Heart right ventricle (tissue), 16 donors: ENCODE measurements around the gene LIN9. TPM values are rescaled to one million over a fixed set of nuclear protein-coding genes. Genes with fewer than 3 reads are reported as not detected.

ENCODE experiments used
- ATAC-seq, 8 donors: fragments of 200-7000 bp; cut with Tn5 transposase; one replicate each; pipeline ENCODE4 v1.9.1; 2020; ENCODE audit warnings: mild to moderate bottlenecking in 8 of 8, moderate library complexity in 8 of 8, moderate number of reproducible peaks in 1 of 8
- DNase-seq, 2 donors: peaks; one replicate each; pipeline ENCODE4 v3.0.0-alpha.2; 2020
- H3K27ac ChIP-seq, 10 donors: fragments of 200-600 bp; sonication (generic) in 2 of 10; one replicate each; pipeline versions ENCODE4 v1.5.0 to v1.8.0; 2020 to 2022; ENCODE audit warnings: mild to moderate bottlenecking in 3 of 10
- H3K27me3 ChIP-seq, 7 donors: fragments of 200-600 bp; one replicate each; pipeline ENCODE4 v1.8.0; 2021 to 2022; ENCODE audit warnings: mild to moderate bottlenecking in 2 of 7
- H3K36me3 ChIP-seq, 9 donors: fragments of 200-600 bp; sonication (generic) in 1 of 9; one replicate each; pipeline versions ENCODE4 v1.5.0 to v1.8.0; 2020 to 2022; ENCODE audit warnings: mild to moderate bottlenecking in 2 of 9
- H3K4me1 ChIP-seq, 9 donors: fragments of 200-600 bp; sonication (generic) in 1 of 9; one replicate each; pipeline versions ENCODE4 v1.5.0 to v1.8.0; 2020 to 2022; ENCODE audit warnings: mild to moderate bottlenecking in 4 of 9
- H3K4me3 ChIP-seq, 10 donors: fragments of 200-600 bp; sonication (generic) in 2 of 10; one replicate each; pipeline versions ENCODE4 v1.5.0 to v1.8.0; 2020 to 2022; ENCODE audit warnings: mild to moderate bottlenecking in 7 of 10, moderate library complexity in 2 of 10
- H3K9me3 ChIP-seq, 11 donors: fragments of 200-600 bp in 10 of 11; sonication (generic) in 2 of 11; one replicate each; pipeline versions ENCODE4 v1.5.0 to v1.8.0; 2013 to 2022; ENCODE audit warnings: mild to moderate bottlenecking in 2 of 11, control low read depth in 1 of 11, moderate library complexity in 1 of 11
- WGBS, 2 donors: extraction: QIAGEN DNeasy Blood & Tissue Kit; methylation state at CpG; one replicate each; pipeline ENCODE4 v1.1.7; 2013; ENCODE audit warnings: inconsistent platforms in 1 of 2; 5-methylcytosine and 5-hydroxymethylcytosine counted together
- intact Hi-C, 10 donors: fragments of 100-400 bp; cut with DNase I; formaldehyde crosslinking; loops; one replicate each; pipeline versions ENCODE4 v1.11.1 to v1.14.2; 2022
- polyA plus RNA-seq, 2 donors: library from polyadenylated mRNA; stranded (reverse); fragments of 200-250 nt; gene quantifications; one replicate each; pipeline ENCODE4 v1.2.3, GENCODE V29; 2013
- total RNA-seq, 10 donors: library from RNA; stranded (reverse); fragmentation: NEBNext Ultra II Directional in 3 of 10; extraction: Animal tissue kit (Norgen Biotek cat#: 25700) in 3 of 10; gene quantifications; one replicate each; pipeline versions ENCODE4 v1.2.1 to v1.2.4, GENCODE V29; 2021 to 2023
- TF ChIP-seq, protein P1 (sequence below), 9 donors: fragments of 200-600 bp; sonication (generic) in 2 of 9; IDR thresholded peaks; one replicate each; pipeline versions ENCODE4 v1.5.0 to v1.8.0; 2021 to 2022; ENCODE audit warnings: antibody characterized with exemption in 9 of 9, mild to moderate bottlenecking in 5 of 9, moderate library complexity in 1 of 9
- donor health status: Arrhythmogenic right ventricular cardiomyopathy.
- donor health status: ischemic (EF 13 %, LVEDD 7.1; RV severe dilation, severe dysfunction).
- donor health status: healthy with polysubstance abuse.
- donor health status: DM: no; HTN: yes; CAD: no.
- donor health status: DM: no; HTN: no; CAD: no.
- donor health status: ischemic (EF 25% LVEDD 6.9; RV normal size, moderate dysfunction).
- donor health status: ischemic (EF 25% LVEDD 5.7; RV mildly dilated, moderate dysfunction).
- donor health status: healthy.
- donor health status: DM: yes; HTN: yes; CAD: no.
- donor health status: Ischemic cardiomyopathy.
- donor health status: ischemic (EF 35%, LVEDD 5.7; RV mildly dilated, moderate dysfunction).
- donor health status: nonischemic (EF 11% LVEDD 7.7; RV severe dilation, severe dysfunction).
- donor health status: DM: yes; HTN: yes; CAD: no.
- donor health status: PGD.
- donor health status: ischemic (EF 29% LVEDD 5.4; RV normal size, mild dysfunction).
- donor health status: nonischemic (EF 23%, LVEDD 6.1; RV moderate dilation, normal function).

The LIN9 gene
- total and polyA plus RNA-seq, 12 donors = 5.8 to 25.6 (median 18.0) TPM

DNA sequence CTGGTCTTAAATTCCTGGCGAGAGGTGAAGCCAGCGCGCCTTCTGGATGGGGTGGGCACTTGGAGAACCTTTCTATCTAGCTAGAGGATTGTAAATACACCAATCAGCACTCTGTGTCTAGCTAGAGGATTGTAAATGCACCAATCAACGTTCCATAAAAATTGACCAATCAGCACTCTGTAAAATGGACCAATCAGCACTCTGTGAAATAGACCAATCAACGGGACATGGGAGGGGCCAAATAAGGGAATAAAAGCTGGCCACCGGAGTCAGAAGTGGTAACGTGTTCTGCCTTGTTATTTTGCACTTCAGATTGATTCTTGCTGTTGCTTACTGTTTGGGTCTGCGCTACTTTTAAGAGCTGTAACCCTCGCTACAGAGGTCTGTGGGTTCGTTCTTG, 12.0 kb upstream of the LIN9 start:
- H3K27ac ChIP-seq = no peak overlapping the region
- intact Hi-C loops = loop anchor here in 3 of 10 donors (5.0 to 10.0 kb wide), 4 partner anchors 99 to 186 kb away; partner anchors contain the start of gene MIXL1 (in 1 of the 3)
- H3K4me1 ChIP-seq = no peaks in the 10 kb centered on the region
- no peaks in the 10 kb centered on the region for H3K36me3 ChIP-seq
- H3K9me3 ChIP-seq = no peaks in the 10 kb centered on the region
- ATAC-seq = no peak
- TF ChIP-seq, protein P1, sequence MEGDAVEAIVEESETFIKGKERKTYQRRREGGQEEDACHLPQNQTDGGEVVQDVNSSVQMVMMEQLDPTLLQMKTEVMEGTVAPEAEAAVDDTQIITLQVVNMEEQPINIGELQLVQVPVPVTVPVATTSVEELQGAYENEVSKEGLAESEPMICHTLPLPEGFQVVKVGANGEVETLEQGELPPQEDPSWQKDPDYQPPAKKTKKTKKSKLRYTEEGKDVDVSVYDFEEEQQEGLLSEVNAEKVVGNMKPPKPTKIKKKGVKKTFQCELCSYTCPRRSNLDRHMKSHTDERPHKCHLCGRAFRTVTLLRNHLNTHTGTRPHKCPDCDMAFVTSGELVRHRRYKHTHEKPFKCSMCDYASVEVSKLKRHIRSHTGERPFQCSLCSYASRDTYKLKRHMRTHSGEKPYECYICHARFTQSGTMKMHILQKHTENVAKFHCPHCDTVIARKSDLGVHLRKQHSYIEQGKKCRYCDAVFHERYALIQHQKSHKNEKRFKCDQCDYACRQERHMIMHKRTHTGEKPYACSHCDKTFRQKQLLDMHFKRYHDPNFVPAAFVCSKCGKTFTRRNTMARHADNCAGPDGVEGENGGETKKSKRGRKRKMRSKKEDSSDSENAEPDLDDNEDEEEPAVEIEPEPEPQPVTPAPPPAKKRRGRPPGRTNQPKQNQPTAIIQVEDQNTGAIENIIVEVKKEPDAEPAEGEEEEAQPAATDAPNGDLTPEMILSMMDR (IDR thresholded peaks at IDR 0.05) = no peak
- no peak overlapping the region for H3K4me3 ChIP-seq
- peaks cover 0 to 7% (median 0%) of the 10 kb centered on the region in 7 donors for H3K27me3 ChIP-seq
- WGBS, 2 donors = 92 to 94% methylated on average over 10 of the region's 10 CpGs
- DNase-seq = no peak

DNA sequence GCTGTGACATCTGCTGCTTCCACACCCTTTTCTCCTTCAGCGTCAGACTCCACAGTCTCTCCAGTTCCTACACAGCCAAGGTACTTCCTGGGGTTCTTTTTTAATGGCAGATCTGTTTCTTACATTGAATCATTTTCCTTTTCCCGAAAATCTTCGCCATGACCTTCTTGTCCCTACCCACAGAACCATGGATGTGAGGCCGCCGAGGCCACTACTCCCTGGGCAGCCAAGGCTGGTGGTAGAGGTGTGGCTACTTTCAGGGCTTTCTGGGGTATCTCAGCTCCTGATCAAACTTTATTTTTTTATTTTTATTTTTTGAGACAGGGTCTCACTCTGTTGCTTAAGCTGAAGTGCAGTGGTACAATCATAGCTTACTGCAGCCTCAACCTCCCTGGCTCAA, 9.5 kb upstream of the LIN9 start:
- TF ChIP-seq, protein P1 (IDR thresholded peaks at IDR 0.05) = no peak
- intact Hi-C loops = no loop called here
- H3K27ac ChIP-seq = no peak overlapping the region
- no peaks in the 10 kb centered on the region for H3K36me3 ChIP-seq
- DNase-seq = no peak
- no peak for ATAC-seq
- H3K27me3 ChIP-seq = peaks cover 0 to 7% (median 0%) of the 10 kb centered on the region in 7 donors
- no peaks in the 10 kb centered on the region for H3K4me1 ChIP-seq
- WGBS, 2 donors = 94 to 95% methylated on average over 5 of the region's 5 CpGs
- no peak overlapping the region for H3K4me3 ChIP-seq
- no peaks in the 10 kb centered on the region for H3K9me3 ChIP-seq

DNA sequence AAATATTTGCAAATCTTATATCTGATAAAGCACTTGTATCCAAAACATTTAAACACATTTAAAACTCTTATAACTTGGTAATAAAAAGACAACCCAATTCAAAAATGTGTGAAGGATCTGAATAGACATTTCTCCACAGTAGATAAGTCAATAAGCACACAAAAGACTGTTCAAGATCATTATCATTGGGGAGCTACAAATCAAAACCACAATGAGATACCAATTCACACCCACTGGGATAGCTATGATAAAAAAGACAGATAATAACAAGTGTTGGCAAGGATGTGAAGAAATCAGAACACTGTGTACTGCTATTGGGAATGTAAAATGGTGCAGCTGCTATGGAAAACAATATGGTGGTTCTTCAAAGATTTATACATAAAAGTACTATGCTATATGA, 5.1 kb upstream of the LIN9 start:
- TF ChIP-seq, protein P1 (IDR thresholded peaks at IDR 0.05) = no peak
- intact Hi-C loops = loop anchor here in 1 of 10 donors (5.0 kb wide), 1 partner anchor 48 kb away; no protein-coding TSS in a partner anchor
- H3K27me3 ChIP-seq = no peaks in the 10 kb centered on the region

DNA sequence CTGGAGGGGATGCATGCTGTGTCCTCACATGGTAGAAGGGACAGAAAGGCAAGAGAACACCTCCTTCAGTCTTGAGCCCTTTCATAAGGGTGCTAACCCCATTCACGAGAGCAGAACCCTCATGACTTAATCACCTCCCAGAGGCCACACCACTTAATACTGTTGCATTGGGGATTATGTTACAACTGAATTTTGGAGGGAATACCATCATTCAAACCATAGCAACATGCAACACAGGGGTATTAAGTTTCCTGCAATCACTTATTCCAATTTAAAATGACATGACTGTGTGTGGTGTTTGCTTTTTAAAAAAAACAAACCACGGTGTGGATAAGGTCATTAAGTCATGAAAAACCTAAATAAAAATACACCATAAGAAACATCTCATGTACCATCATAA, 3.1 kb upstream of the LIN9 start:
- DNase-seq (no peak), ATAC-seq (no peak)
- H3K36me3 ChIP-seq = no peaks in the 10 kb centered on the region
- H3K4me3 ChIP-seq = no peak overlapping the region
- no peak overlapping the region for H3K27ac ChIP-seq
- peaks cover 2 to 24% (median 13%) of the 10 kb centered on the region in 9 donors for H3K4me1 ChIP-seq
- H3K27me3 ChIP-seq = no peaks in the 10 kb centered on the region
- H3K9me3 ChIP-seq = no peaks in the 10 kb centered on the region
- TF ChIP-seq, protein P1 (IDR thresholded peaks at IDR 0.05) = no peak
- intact Hi-C loops = loop anchor here in 1 of 10 donors (5.0 kb wide), 1 partner anchor 50 kb away; no protein-coding TSS in a partner anchor
- 96 to 98% methylated on average over 2 of the region's 2 CpGs for WGBS, 2 donors

More for the DNA sequence above, 5.1 kb upstream of the LIN9 start:
- Histone ChIP-seq H3K9me3 (no peaks in the 10 kb centered on the region), H3K36me3 (no peaks in the 10 kb centered on the region), H3K4me1 (peaks cover 0 to 13% (median 8%) of the 10 kb centered on the region in 9 donors), H3K4me3 (no peak overlapping the region), H3K27ac (no peak overlapping the region)
- ATAC-seq (no peak), DNase-seq (no peak)
